ENCODE measurements around the gene GALNTL6. TPM values are rescaled to one million over a fixed set of nuclear protein-coding genes. Genes with fewer than 3 reads are reported as not detected.

Gene GALNTL6
- total RNA-seq, 1 donor from 2014 or later: 0.61 TPM

GRCh38 chr4:172957216-172957615, 1144.0 kb downstream of the GALNTL6 start:
- Histone ChIP-seq H3K27ac (ENCODE audit: low read depth, low read length) (no peak overlapping the region), H3K27me3 (ENCODE audit: insufficient read depth, low read length) (no peaks in the 10 kb centered on the region), H3K4me3 (ENCODE audit: insufficient read depth, low read depth, low read length) (no peak overlapping the region), H3K9ac (ENCODE audit: low read length) (no peak overlapping the region), H4K20me1 (ENCODE audit: insufficient read depth, low read length) (no peaks in the 10 kb centered on the region), H3K79me2 (ENCODE audit: insufficient read depth, low read length) (no peaks in the 10 kb centered on the region), H3K4me1 (ENCODE audit: insufficient read depth, low read length) (no peaks in the 10 kb centered on the region), H3K9me3 (ENCODE audit: insufficient read depth, low read depth, low read length) (no peaks in the 10 kb centered on the region), H3K4me2 (ENCODE audit: low read length) (no peak overlapping the region), H3K36me3 (ENCODE audit: insufficient read depth, low read length) (no peaks in the 10 kb centered on the region), H2AFZ (ENCODE audit: low read depth, low read length) (no peak overlapping the region)
- TF ChIP-seq CTCF (IDR thresholded peaks at IDR 0.05; ENCODE audit: insufficient read depth, low read depth, low read length) (no peak), EZH2 (IDR thresholded peaks at IDR 0.05; ENCODE audit: insufficient read depth, low read length) (no peak)
- Mint-ChIP-seq H3K4me1 (ENCODE audit: low read depth, unreplicated experiment) (no peaks in the 10 kb centered on the region), H3K9me3 (ENCODE audit: unreplicated experiment) (peaks cover 6% of the 10 kb centered on the region), H3K27ac (ENCODE audit: unreplicated experiment) (no peak overlapping the region), H3K36me3 (ENCODE audit: low read depth, unreplicated experiment) (no peaks in the 10 kb centered on the region), H3K4me3 (ENCODE audit: unreplicated experiment) (no peak overlapping the region), H3K27me3 (ENCODE audit: low read depth, unreplicated experiment) (peaks cover 14% of the 10 kb centered on the region)
- FAIRE-seq (no peak), DNase-seq (ENCODE audit: low read depth) (no peak)

GRCh38 chr4:172962564-172963353, 1149.6 kb downstream of the GALNTL6 start:
- Histone ChIP-seq H3K9ac (ENCODE audit: low read length) (no peak overlapping the region), H3K27ac (ENCODE audit: low read depth, low read length) (no peak overlapping the region), H3K4me2 (ENCODE audit: low read length) (peak overlapping the region; percentile 25), H3K9me3 (ENCODE audit: insufficient read depth, low read depth, low read length) (no peaks in the 10 kb centered on the region), H3K27me3 (ENCODE audit: insufficient read depth, low read length) (peaks cover 7% of the 10 kb centered on the region), H3K36me3 (ENCODE audit: insufficient read depth, low read length) (no peaks in the 10 kb centered on the region), H3K4me3 (ENCODE audit: insufficient read depth, low read depth, low read length) (no peak overlapping the region), H4K20me1 (ENCODE audit: insufficient read depth, low read length) (no peaks in the 10 kb centered on the region), H2AFZ (ENCODE audit: low read depth, low read length) (no peak overlapping the region), H3K4me1 (ENCODE audit: insufficient read depth, low read length) (peaks cover 3% of the 10 kb centered on the region), H3K79me2 (ENCODE audit: insufficient read depth, low read length) (no peaks in the 10 kb centered on the region)
- Mint-ChIP-seq H3K4me3 (ENCODE audit: unreplicated experiment) (no peak overlapping the region), H3K27ac (ENCODE audit: unreplicated experiment) (no peak overlapping the region), H3K27me3 (ENCODE audit: low read depth, unreplicated experiment) (peaks cover 16% of the 10 kb centered on the region), H3K4me1 (ENCODE audit: low read depth, unreplicated experiment) (no peaks in the 10 kb centered on the region), H3K9me3 (ENCODE audit: unreplicated experiment) (peaks cover 6% of the 10 kb centered on the region), H3K36me3 (ENCODE audit: low read depth, unreplicated experiment) (no peaks in the 10 kb centered on the region)
- DNase-seq (ENCODE audit: low read depth) (peak; percentile 96), FAIRE-seq (no peak)
- TF ChIP-seq EZH2 (IDR thresholded peaks at IDR 0.05; ENCODE audit: insufficient read depth, low read length) (no peak), CTCF (IDR thresholded peaks at IDR 0.05; ENCODE audit: insufficient read depth, low read depth, low read length) (no peak)
